Natural killer cell (primary cell): ENCODE measurements around the gene KIDINS220. TPM values are rescaled to one million over a fixed set of nuclear protein-coding genes. Genes with fewer than 3 reads are reported as not detected.

Experiments
- ATAC-seq, 3 donors: fragments of 150-1000 bp in 2 of 3; fragments of 200-7000 bp in 1 of 3; cut with Tn5 transposase; 1 replicate in 1 of 3; 2 replicates in 2 of 3; pipeline ENCODE4 v1.10.0; 2021; ENCODE audit warnings: mild to moderate bottlenecking in 2 of 3, moderate library complexity in 2 of 3
- DNase-seq, 2 donors: peaks; one replicate each; pipeline versions ENCODE4 v3.0.0 to v3.0.0-alpha.2; 2013 to 2021; ENCODE audit warnings: mixed read lengths in 1 of 2
- H3K27ac ChIP-seq: one replicate; pipeline ENCODE4 v1.5.1; 2013; ENCODE audit warnings: mild to moderate bottlenecking, low read length
- H3K27me3 ChIP-seq: one replicate; pipeline ENCODE4 v1.6.1; 2013; ENCODE audit warnings: low read length; ENCODE audit not compliant: control insufficient read depth, insufficient read depth
- H3K36me3 ChIP-seq: one replicate; pipeline ENCODE4 v1.6.1; 2013; ENCODE audit warnings: low read length; ENCODE audit not compliant: control insufficient read depth, insufficient read depth
- H3K4me1 ChIP-seq: one replicate; pipeline ENCODE4 v1.6.1; 2013; ENCODE audit warnings: low read length; ENCODE audit not compliant: control insufficient read depth, insufficient read depth
- H3K4me3 ChIP-seq: one replicate; pipeline ENCODE4 v1.5.1; 2013; ENCODE audit warnings: low read length
- H3K9me3 ChIP-seq: one replicate; pipeline ENCODE4 v1.6.1; 2013; ENCODE audit warnings: low read length; ENCODE audit not compliant: control insufficient read depth, insufficient read depth
- H3K27ac Mint-ChIP-seq, 2 donors: one replicate each; pipeline ENCODE4 v1.8.0; 2022; ENCODE audit warnings: mild to moderate bottlenecking in 2 of 2, mixed read lengths in 2 of 2, moderate library complexity in 1 of 2
- H3K27me3 Mint-ChIP-seq, 2 donors: one replicate each; pipeline ENCODE4 v1.8.0; 2022; ENCODE audit warnings: low read depth in 2 of 2, mixed read lengths in 2 of 2
- H3K36me3 Mint-ChIP-seq: one replicate; pipeline ENCODE4 v1.8.0; 2022; ENCODE audit warnings: mixed read lengths
- H3K4me1 Mint-ChIP-seq, 2 donors: one replicate each; pipeline ENCODE4 v1.8.0; 2022; ENCODE audit warnings: mixed read lengths in 2 of 2
- H3K4me3 Mint-ChIP-seq: one replicate; pipeline ENCODE4 v1.8.0; 2022; ENCODE audit warnings: mild to moderate bottlenecking, moderate library complexity, mixed read lengths
- H3K9me3 Mint-ChIP-seq, 2 donors: one replicate each; pipeline ENCODE4 v1.8.0; 2022; ENCODE audit warnings: mixed read lengths in 2 of 2
- CTCF ChIP-seq: fragments of 200-600 bp; IDR thresholded peaks from one replicate; pipeline ENCODE4 v1.8.0; 2022; ENCODE audit warnings: antibody characterized with exemption
- WGBS: methylation state at CpG from one replicate; pipeline ENCODE4 v1.1.7; 2013; ENCODE audit warnings: missing lambda C conversion rate; ENCODE audit not compliant: insufficient coverage; 5-methylcytosine and 5-hydroxymethylcytosine counted together
- intact Hi-C: fragments of 100-400 bp; cut with micrococcal nuclease; formaldehyde crosslinking; loops from one replicate; pipeline ENCODE4 v1.14.2; 2022
- total RNA-seq, 4 donors: library from RNA; stranded (reverse); fragments of 120-200 nt in 1 of 4; gene quantifications; one replicate each; pipeline versions ENCODE4 v1.2.3 to v1.2.4, GENCODE V29; 2013 to 2022

KIDINS220 gene
- total RNA-seq, 3 donors from 2014 or later (not counting 1 experiment from before 2014, with no cell fraction given), result 54.1 to 84.2 (median 71.5) TPM

GRCh38 chr2:8796315-8796848 lies 41.0 kb downstream of the KIDINS220 start:
- no peak overlapping the region for H3K4me3 Mint-ChIP-seq
- no peaks in the 10 kb centered on the region for H3K27me3 ChIP-seq
- intact Hi-C loops, result no loop called here
- 96% methylated on average over 9 of the region's 9 CpGs for WGBS
- H3K9me3 Mint-ChIP-seq, result no peaks in the 10 kb centered on the region
- no peaks in the 10 kb centered on the region for H3K4me1 ChIP-seq
- H3K36me3 ChIP-seq, result peaks cover 61% of the 10 kb centered on the region
- no peak for ATAC-seq
- no peak overlapping the region for H3K4me3 ChIP-seq
- no peak overlapping the region for H3K27ac ChIP-seq
- peaks cover 0 to 10% of the 10 kb centered on the region in 2 donors for H3K4me1 Mint-ChIP-seq
- no peaks in the 10 kb centered on the region for H3K9me3 ChIP-seq
- H3K27ac Mint-ChIP-seq, result no peak overlapping the region
- no peaks in the 10 kb centered on the region for H3K27me3 Mint-ChIP-seq
- DNase-seq, result no peak
- peaks cover 32% of the 10 kb centered on the region for H3K36me3 Mint-ChIP-seq
- TF ChIP-seq CTCF, result no peak

- H3K9me3 Mint-ChIP-seq, result no peaks in the 10 kb centered on the region
- H3K4me1 Mint-ChIP-seq, result peaks cover 0 to 10% of the 10 kb centered on the region in 2 donors
- H3K36me3 Mint-ChIP-seq, result peaks cover 38% of the 10 kb centered on the region
- H3K4me1 ChIP-seq, result no peaks in the 10 kb centered on the region
- WGBS, result 96% methylated on average over 7 of the region's 8 CpGs
- no peaks in the 10 kb centered on the region for H3K9me3 ChIP-seq
- H3K27me3 ChIP-seq, result no peaks in the 10 kb centered on the region
- no peak overlapping the region for H3K4me3 Mint-ChIP-seq
- intact Hi-C loops, result no loop called here
- ATAC-seq, result no peak
- no peak overlapping the region for H3K4me3 ChIP-seq
- no peak overlapping the region for H3K27ac ChIP-seq
- no peaks in the 10 kb centered on the region for H3K27me3 Mint-ChIP-seq
- no peak for TF ChIP-seq CTCF
- no peak for DNase-seq
- H3K27ac Mint-ChIP-seq, result no peak overlapping the region
- peaks cover 65% of the 10 kb centered on the region for H3K36me3 ChIP-seq
Observed at GRCh38 chr2:8794923-8795825, 42.2 kb downstream of the KIDINS220 start.

- Histone ChIP-seq H3K27ac (no peak overlapping the region), H3K27me3 (no peaks in the 10 kb centered on the region), H3K4me1 (no peaks in the 10 kb centered on the region), H3K36me3 (peaks cover 70% of the 10 kb centered on the region), H3K4me3 (no peak overlapping the region), H3K9me3 (no peaks in the 10 kb centered on the region)
- DNase-seq (no peak), ATAC-seq (no peak)
- Mint-ChIP-seq H3K36me3 (peaks cover 32% of the 10 kb centered on the region), H3K27ac (no peak overlapping the region), H3K4me3 (no peak overlapping the region), H3K9me3 (no peaks in the 10 kb centered on the region), H3K27me3 (no peaks in the 10 kb centered on the region), H3K4me1 (no peaks in the 10 kb centered on the region)
- 38% methylated on average over 1 of the region's 2 CpGs for WGBS
- intact Hi-C loops, result no loop called here
- TF ChIP-seq CTCF, result no peak
Observed at GRCh38 chr2:8790739-8791162, 46.7 kb downstream of the KIDINS220 start.
